HG03439 (cell line): ENCODE results near the gene STK25.
"Not testable (repeated sequence)": the region's sequence is repeated elsewhere in the genome, so short reads cannot be mapped to it uniquely, and the experiment has no call there.

Source experiments
- ATAC-seq: cut with Tn5 transposase; IDR thresholded peaks from one replicate; pipeline ENCODE4 v1.9.1; 2021; ENCODE audit warnings: mild to moderate bottlenecking, moderate library complexity; ENCODE audit not compliant: unreplicated experiment

STK25 gene

DNA sequence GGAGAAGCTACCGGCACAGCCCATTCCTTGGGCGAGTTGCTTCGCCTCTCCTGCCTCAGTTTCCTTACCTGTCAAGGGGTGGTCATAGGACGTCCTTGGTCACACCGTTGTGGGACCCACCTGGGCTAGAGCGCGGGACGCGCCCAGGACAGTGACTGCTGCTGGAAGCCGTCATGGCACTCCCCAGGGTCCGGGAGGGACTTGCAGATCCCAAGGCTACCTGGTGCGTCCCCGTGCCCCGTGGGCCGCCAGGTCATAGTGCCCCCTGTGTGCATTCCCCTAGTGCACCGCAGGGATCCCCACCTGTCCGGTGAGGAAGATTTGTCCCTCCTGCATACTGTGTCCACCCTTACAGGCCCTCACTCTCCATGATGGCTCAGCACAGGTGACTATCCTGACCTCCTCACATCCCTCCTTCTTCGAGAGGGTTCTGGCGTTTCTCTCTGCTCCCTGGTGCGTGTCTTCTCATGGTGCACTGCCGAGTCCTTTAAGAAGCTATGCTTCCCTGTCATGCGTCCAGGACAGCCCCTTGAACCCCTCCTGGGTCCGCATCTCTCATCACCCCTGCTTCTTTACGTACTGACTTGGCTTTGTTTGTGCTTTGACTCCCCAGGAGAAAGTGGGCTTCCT, 886 bp upstream of the STK25 start:
- ATAC-seq = no peak

DNA sequence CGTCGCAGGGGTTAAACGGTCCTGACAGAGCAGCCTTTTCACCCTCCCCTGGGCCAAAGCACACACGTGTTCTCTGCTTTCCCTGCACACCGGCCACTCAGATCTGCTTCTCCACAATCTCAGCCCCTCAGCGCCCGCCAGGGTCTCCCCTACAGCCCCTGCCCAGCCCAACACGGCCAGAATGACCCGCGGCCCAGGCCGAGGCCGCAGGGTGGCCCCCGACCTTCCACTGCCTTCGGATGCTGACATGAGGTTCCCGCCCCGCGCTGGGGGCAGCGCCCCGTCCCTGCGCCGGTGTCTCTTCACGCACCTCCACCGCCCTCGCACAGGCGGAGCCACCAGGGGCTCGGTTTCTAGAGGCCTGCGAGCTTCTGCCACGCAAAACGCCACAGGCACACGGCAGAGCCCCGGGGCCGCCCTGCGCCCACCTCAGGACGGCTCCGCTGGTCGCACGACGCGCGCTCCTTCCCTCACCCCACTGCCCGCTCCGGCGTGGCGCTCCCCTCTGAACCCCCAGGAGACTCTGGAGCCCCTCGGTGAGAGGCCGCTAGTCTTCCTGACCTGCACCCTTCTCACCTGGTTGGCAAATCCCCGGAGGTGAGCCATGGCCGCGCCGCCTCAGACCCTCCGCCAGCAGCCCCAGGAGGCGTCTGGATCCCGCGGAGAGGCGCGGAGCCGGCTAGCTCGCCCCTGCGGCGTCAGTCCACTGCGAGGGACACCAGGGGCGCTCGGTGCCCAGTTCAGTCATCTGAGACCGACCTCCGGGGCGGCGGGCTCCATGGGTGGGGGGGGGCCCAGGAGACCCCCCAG, 749 bp downstream of the STK25 start:
- peak; percentile 26 for ATAC-seq

DNA sequence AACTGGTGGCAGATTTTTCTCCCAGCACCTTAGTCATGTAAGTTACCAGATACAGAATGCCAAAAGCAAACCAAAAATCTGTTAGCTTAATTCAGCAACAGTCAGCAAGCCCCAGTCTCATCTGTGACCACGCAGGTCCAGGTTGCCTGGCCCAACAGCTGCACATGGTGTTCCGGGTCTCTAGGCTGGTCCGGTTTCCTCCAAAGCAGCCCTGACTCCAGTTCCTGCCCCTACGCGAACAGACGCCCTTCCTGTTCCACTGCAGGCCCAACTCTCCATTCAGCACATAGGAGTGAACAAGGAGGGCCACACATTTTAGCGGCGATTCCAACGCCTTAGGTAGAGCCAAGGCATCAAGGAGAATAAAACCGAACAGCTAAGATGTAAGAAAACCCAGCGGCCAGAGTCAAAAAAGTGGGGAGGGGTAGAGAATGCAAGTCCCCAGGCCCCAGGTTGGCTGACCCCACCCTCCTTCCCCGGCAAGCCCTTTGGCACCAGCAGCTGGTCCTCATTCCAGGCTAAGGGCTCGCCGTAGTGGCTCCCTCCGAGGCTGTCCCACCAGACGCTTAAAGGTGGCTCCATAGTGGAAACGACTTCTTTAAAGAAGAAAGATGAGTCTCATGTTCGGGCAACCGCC, 1.5 kb downstream of the STK25 start:
- ATAC-seq = no peak

DNA sequence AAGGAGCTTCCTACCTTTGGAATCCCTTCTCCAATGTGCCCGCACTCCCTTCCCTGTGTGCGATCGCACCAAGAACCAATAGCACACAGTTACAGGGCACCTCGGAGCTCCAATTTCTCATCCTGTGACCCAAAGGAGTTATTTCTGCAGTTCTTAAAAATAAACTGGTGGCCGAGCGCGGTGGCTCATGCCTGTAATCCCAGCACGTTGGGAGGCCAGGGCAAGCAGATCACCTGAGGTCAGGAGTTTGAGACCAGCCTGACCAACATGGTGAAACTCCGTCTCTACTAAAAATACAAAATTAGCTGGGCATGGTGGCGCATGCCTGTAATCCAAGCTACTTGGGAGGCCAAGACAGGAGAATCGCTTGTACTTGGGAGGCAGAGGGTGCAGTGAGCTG, 2.1 kb downstream of the STK25 start:
- not testable (repeated sequence) for ATAC-seq

DNA sequence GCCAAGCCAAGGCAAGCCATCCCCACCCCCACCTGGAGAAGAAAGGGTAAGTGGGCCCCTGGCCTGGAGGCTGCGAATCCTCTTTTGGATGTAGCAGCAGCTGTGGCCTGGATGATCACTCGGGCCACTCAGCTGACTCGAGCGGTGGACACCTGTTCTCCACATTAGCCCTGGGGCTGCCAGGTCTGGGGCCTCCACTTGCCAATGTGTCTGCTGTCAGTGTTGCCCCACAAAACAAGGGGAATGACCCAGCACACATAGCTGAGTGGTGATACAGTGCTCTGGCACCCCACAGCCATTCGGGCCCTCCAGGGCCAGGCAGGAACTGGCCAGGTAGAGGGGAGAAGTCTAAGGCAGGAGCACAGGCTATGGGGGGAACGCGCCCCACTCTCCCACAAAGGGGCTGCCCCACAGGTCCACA, 2.6 kb downstream of the STK25 start:
- ATAC-seq = no peak

DNA sequence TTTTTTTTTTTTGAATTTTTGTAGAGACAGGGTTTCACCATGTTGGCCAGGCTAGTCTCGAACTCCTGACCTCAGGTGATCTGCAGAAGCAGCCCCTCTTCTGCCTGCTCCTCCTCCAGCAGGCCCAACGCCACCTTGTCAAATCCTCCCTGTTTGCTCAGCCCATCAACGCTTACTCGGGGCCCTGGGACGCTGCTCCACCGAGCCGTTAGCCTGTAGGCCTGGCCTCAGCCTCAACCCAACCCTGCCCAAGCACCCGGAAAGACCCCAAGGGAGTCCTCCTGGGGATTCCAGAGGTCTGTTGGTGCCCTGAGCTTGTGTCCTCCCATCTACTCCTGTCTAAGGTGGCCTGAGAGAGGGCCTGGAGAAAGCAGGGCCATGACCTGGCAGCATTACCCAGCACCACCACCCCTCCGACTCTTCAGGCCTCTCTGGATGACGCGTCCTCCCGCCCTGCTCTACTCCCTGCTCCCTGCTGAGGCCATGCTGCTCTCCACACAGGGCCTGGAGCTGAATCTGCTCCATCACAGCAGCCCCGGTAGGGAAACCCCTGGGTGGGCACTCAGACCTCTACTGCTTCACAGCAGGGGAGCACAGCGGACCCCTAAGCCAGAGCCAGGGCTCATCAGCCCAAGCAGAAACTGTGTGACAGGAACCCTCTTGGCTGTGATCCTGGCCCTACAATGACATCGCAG, 3.2 kb downstream of the STK25 start:
- no peak for ATAC-seq

DNA sequence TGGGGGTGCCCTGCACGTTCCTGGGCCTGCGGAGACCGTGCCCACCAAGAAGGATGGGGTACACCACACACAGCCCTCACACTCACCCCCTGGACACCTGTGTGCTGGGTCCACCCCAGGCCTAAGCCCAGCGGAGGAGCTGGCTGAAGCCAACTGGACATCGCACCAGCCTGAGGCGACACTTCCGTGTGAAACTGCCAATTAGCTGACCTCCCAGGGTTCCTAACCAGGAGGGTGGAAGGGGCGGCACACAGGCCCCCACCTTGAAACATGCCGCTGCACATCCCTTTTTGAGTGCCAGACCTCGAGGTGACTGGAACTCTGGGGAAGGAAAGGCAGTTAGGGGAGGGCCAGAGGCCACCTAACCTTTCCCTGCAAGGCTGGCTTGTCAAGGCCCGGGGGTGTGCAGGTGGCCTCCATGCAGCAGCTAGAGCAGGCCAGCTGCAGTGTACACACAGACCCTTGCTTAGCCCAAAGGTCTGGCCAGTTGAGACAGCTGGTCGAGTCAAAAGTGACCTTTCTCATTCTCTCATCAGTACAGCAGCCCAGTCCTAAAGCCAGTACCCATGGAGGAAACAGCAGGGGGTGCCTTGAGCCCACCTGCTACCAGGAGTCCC, 4.5 kb downstream of the STK25 start:
- ATAC-seq = no peak

DNA sequence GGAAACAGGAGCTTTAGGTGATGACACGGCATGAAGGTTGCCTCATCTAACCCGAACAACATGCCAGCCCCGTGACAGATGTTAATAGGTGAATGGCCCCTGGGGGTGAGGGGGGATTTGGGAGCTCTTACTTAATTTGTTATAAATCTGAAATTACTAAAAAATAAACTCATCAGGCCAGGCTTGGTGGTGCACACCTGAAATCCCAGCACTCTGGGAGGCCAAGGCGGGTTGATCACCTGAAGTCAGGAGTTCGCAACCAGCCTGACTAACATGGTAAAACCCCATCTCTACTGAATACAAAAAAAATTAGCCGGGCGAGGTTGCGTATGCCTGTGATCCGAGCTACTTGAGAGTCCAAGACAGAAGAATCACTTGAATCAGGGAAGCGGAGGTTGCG, 6.1 kb downstream of the STK25 start:
- ATAC-seq = no peak

DNA sequence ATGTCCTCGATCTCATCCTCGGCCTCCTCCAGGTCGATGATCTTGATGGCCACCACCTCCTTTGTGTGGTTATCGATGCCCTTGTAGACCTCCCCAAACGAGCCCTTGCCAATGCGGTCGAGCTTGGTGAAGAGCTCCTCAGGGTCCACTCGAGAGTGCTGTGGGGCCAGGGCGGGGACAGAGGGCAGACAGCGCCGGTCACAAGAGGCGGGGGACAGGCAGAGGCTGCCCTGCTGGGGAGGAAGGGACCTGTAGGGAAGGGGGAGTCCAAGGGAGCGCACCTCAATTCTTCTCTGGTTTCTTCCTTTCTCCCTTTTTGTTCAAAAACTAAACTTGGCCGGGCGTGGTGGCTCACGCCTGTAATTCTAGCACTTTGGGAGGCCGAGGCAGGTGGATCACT, 6.8 kb downstream of the STK25 start:
- ATAC-seq = no peak

DNA sequence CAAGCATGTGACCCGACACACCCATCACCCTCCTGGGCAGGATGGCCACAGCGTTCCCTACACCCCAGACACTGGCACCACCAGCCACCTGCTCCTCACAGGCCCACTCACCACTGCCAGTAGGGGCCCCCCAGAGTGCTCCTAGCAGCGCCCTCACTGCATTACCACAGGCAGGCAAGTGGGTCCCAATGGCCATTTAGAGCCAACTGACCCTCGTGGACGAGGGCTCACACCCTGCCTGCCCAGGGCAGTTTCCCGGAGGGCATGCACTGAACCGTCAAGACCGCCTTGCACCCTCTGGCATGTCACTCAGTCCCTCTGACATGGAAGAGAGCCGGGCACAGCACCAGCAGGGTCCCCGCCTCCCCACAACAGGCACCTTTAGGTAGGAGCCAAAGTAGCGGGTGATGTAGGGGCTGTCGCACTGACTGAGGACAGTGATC, 7.3 kb downstream of the STK25 start:
- ATAC-seq = no peak

DNA sequence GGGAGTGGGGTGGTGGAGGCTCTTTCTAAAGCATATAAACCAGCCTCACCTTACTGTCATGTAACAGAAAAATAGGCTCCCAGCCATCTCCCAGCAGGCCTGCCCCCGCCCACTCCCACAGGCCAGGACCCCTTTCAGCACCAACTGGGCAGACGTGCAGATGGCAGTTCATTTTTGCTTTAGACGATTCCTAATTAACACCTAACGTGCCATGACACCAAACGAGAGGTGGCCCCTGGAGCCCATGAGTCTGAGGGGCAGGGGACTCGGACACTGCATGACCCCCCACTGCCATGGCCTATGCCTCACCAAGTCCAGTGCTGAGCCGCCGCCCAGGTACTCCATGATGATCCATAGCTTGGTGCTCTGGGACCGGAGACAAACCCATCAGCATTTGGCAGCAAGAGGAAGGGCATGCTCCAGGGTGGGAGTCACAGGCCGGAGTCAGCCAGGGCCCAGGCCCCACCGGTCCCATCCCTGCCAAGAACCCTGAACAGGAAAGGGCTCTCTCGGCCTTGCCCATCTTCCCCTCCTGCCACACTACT, 7.9 kb downstream of the STK25 start:
- ATAC-seq = no peak

DNA sequence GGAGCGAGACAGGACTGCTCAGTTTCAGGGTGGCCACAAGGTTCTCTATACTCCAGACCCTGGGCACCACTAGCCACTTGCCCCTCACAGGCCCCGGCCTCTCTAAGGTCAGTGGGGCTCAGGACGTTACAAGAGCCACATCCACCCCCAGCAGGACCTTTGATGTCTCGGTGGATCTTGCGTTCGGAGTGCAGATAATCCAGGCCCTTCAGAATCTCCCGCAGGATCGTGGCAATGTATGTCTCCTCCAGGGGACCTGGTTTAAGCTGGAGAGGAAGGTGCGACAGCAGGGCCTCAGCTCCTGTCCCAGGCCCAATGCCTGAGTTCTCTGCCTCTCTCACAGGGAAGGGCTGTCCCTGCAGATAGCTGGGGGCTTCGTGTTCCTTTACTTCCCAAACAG, 8.4 kb downstream of the STK25 start:
- no peak for ATAC-seq

DNA sequence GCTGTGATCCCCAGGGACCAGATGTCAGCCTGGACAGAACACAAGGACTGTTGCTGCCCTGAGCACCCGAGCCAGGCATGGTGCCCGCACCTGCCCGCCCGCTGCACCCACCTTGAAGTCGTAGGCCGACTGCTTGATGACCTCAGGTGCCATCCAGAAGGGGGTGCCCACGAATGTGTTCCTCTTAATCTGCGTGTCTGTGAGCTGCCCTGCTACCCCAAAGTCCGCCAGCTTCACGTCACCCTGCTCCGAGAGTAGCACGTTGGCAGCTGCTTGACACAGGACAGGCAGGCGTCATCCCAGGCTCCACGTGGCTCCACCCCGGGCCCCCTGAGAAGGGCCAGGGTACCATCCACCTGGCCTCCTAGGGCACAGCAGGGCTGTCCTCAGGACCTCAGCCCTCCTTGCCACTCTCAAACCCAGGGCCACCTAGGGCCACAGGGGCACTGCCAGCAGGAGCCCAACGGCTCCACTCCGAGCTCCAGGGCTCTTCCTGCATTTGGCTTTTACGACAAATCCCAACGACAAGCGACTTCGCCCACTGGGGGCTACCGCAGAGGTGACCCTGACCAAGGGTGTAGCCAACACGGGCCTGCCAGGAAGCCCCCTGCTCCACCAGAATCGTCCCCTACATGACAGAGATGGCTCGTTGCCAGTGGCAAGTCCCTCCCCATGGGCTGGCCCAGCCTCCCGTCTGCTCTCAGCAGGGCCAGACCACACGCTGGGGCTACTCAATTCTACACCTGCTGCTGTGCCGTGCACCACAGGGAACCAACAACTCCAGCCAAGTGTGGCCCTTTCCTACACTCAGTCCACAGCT, 9.0 kb downstream of the STK25 start:
- ATAC-seq = no peak

DNA sequence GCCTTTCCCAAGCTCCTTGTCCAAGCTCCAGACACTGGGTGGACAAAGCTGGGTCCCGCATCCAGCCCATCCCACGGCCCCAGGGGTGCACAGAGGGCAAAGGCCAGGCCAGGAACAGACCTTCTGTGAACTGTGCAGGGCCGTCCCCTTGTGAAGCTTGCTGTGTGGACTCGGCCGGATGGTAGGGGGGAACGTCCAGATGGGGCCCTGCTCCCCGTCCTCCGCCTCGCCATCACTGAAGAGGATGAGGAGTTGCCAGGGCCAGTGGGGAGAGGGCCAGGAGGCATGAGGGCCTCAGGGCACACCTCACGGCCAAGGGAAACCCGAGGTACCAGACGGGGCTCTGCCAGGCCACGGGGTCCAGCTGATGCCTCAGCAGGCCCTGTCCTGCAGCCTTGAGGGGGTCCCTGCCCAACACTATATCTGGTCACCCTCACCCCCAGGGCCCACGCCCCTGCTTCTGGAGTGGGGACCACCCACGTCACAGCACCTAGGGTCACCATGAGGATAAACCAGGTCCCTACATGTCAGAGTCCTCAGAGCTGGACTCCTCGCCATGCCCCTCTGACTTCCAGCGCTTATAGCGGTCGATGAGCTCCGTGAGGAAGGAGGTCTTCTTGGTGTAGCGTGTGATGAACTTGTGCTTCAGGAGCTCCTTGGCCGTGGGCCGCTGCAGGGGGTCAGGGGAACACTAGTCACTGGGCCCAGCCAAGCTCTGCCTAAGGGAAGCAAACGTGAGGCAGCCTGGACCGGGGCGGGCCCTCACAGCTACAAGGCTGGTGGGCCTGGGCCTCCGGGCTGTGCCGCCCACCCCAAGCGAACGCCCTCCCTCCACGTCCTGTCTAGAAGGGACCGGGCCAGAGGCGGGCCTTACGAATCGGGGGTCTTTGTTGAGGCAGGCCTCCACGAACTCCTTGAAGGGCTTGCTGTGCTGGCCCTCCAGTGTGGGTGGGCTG, 10.0 kb downstream of the STK25 start:
- ATAC-seq = no peak

DNA sequence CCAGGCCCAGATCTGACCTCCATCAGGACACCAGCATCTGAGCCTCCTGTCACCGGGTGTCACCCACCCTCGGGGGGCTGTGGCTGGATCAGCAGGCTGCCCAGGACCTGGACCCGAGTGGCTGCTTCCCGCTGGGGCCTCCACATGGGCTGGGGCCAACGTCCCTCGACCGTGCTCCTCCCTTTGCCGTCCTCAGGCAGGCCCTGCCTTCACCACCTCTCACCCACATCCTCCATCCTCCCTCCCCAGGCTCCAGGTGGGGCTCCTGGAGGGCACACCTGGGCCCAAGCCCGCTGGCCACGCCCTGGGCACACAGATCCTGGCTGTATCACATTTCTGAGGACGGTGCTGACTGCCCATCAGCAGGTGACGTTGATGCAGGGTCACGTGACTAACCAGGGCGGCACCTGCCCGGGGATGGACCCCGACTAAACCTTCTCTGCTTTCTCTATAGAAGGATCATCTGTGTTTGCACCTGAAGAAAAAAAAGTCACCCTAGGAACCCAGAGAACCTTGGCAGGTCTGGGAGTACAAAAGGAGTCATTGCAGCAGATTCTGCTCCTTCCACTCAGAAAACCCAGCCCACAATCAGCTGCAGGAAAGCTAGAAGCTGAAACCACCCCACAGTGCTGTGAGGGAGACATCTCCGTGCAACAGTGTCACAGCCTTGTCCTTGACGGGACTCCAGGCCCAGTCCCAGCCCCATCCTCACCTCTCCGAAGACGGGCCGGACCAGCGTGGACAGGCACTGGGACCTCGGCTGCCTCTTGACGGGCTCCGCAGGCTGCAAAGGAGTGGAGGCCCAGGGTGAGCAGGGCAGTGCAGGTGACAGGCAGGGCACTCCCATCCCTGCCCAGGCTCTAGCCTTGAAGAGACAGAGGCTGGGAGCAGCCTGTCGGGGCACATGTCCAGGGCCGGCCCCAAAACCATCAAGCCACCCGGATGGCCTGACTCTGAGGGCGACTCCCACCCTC, 11.2 kb downstream of the STK25 start:
- ATAC-seq = no peak

DNA sequence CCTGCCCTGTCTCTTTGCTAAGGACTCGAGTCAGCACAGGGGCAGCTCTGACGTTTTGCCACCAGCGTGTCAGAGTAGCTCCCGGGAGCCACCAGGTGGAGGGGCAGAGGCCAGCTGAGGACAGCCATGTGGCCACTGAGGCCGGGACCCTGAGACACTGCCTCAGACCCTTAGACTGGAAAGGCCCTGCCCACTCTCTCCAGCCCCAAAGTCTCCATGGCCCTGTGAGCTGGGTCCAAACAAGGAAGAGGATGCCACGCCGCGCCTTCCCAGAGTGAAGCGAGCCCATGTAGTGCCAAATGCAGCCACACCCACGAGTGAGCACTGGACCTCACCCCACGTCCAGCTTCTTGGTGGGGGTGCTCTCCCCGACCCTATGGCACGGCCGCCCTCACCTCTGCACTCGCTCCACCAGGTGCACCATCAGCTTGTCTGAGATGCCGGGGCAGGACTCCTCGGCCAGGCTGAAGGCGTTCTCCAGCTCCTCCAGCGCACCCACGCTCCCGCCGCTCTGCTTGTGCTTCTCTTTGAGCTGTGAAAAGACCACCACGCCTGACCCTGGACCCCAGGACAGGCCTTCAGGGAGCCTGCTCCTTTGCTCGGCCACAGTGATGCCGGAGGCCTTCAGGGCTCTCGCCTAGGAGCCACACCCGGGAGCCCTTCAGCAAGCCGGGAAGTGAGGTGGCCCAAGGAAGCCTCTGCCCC, 12.2 kb downstream of the STK25 start:
- ATAC-seq = no peak
